Erythroblast (primary cell): Measurements from ENCODE around the gene WIPF2.

ENCODE experiments used
- GATA1 ChIP-seq: IDR thresholded peaks from 2 replicates; pipeline ENCODE4 v1.6.1; 2011; ENCODE audit warnings: low read depth, mild to moderate bottlenecking, control low read depth, low read length, moderate library complexity
- POLR2A ChIP-seq: IDR thresholded peaks from 2 replicates; pipeline ENCODE4 v1.6.1; 2011; ENCODE audit warnings: mild to moderate bottlenecking, low read length

DNA sequence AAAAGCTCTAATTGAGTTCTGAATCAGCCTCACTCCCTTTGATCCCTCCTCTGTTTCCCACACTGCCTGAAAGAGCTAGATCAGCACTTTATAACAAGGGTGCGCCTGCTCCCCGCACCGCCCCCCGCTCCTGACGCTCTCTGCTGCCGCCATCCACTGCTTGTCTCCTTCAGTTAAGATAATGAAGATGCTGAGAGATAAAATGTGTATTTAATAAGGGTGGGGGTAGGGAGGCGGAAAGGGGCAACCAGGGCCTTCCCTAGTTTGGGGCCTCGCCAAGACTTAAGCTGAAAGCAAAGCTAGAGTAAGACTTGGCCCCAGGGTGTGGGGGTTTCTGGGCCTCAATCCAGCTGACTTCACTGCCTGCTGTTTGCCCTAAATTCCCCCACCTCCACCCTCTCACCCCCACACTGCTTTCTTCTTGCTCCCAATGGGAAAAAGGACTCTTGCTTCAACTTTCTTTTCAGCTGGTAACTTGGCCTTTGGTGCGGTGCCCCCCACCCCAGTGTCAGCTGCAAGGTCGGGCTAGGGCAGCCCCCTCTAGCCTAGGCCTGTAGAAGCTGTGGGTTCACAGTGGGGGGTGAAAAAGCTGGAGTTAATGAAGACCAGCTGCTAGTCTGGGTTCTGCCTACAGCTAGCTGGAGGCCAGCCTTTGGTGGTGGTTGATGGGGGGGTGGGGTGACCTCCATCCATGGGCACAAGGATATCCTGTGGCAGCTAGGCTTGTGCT is 88.1 kb downstream of the WIPF2 start:
- TF ChIP-seq POLR2A (no peak), GATA1 (no peak)
